Activated CD8-positive, alpha-beta memory T cell treated with anti-CD3 and anti-CD28 coated beads, Interleukin-2, amount 50 U/mL, for 1 hour (primary cell): Measurements from ENCODE around the gene BSCL2.
"Not testable (repeated sequence)": the region's sequence is repeated elsewhere in the genome, so short reads cannot be mapped to it uniquely, and the experiment has no call there.

Experiments
- DNase-seq: peaks from one replicate; pipeline ENCODE4 v3.0.0-alpha.2; 2020; ENCODE audit errors: extremely low read depth

Gene BSCL2

DNA sequence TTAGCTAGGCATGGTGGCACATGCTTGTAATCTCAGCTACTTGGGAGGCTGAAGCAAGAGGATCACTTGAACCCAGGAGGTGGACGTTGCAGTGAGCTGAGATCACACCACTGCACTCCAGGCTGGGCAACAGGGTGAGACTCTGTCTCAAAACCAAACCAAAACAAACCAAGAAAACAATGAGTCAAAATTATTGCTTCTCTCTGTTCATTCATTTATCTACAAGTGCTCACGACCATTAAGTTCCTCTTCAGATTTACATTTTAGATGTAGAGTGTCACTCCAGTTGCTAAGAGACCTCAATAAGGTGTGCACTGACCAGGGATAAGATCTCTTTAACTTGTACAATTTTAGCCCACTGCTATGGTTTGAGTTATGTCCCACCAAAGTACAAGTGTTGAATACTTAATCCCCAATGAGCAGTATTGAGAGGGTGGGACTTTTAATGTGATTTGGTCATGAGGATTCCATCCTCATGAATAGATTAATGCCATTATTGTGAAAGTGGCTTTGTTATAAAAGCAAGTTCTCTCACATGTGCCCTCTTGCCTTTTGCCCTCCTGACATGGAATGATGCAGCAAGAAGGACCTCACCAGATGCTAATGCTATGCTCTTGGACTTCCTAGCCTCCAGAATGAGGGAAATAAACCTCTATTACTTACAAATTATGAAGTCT, 12.2 kb upstream of the BSCL2 start:
- DNase-seq: no peak

DNA sequence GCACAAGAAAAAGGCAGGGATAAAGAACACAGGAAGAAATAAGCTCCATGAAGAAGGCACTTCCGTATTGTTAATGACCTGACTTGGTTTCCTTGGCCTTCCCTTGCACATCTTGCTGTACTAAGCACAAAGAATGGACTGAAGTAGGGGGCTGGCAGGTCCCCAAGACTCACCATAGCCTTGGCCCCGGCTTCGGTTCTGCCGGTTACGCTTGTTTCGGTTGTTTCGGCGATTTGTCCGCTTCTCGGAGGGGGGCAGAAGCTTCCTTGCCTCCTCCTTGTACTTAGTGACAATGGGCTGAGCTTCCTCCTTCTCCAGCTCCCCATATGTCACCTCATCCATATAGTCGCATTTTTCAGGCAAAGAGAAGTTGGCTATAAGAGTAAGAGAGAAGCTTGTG, 9.6 kb upstream of the BSCL2 start:
- no peak for DNase-seq

GRCh38 chr11:62716206-62716605, 9.0 kb upstream of the BSCL2 start:
- DNase-seq: no peak

- no peak for DNase-seq
These were observed 8.2 kb upstream of the BSCL2 start for GRCh38 chr11:62715150-62716130.

DNA sequence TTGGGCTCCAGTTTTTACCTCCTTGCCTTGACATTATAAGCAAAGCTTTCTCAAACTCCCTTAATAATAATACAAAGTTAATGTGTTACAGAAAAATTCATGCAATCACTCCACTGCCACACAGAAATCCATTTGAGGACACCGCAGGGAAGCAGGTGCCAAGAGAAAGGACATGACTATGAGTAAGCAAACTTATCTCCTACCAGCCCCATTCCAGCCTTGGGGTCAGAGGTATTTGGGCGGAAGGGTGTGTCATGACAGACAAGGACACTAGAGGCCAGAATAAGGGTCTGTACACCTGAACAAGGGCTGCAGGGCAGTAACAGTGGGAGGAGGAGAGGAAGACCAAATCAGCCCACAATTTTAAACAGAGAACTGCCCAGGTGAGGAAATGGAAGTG, 6.1 kb upstream of the BSCL2 start:
- no peak for DNase-seq

DNA sequence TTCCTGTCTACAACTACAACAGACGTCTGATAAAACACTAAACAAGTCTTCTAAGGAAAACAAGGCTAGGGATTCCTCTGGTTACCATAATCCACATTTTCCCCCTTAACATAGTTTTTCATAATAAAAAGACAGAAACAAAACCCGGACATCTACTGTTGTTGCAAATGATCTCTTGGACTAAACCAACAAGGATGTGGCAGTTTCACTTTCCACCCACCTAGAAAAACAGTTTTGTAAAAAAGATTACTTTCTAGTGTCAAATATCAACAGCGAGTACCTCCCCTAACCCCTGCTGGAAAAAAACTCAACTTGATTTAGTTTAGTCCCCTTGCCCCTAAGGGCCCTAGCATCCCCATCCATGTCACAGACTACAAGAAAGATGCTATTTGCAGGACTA, 5.6 kb upstream of the BSCL2 start:
- DNase-seq: no peak

GRCh38 chr11:62712276-62712812, 5.1 kb upstream of the BSCL2 start:
- DNase-seq: no peak

DNA sequence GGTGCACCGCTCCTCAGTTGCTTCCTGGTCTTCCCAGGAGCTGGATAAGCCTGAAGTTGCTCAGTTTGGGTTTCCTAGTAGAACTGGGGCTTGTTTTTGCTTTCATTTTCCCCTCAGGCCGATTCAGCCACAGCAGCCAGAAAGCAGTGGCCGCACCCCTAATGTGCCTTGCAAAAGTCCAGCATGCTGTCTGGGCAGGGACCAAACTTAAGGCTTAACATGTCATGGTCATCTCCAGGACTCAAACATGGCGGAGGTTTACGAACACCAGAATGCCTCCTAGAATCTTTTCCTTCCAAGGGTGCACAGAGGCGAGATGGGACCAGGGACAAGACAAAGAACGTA, 2.7 kb upstream of the BSCL2 start:
- DNase-seq: no peak

- DNase-seq: peak; percentile 94
These were observed 2.2 kb upstream of the BSCL2 start for GRCh38 chr11:62709247-62710000.

DNA sequence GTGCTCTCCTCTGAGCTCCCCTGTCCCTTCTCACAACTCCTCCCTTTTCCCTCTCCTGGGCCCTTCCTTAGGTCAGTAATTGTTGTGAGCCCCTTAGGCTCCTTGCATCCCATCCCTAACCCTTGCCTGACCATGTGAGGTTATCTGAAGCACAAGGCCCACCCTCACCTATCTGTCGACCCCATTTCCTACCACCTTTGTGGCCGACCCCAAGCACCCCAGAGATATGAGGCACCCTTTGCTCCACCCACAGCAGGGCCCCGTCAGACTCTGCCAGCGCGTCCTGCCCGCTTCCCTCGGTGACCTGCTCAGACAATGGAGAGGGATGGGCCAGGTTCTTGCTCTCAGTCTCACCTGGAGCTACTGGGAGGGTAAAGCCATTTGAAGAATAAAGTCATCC, 1.6 kb upstream of the BSCL2 start:
- no peak for DNase-seq

GRCh38 chr11:62708392-62708791, 1.2 kb upstream of the BSCL2 start:
- DNase-seq: no peak

GRCh38 chr11:62706850-62707247, 375 bp downstream of the BSCL2 start:
- no peak for DNase-seq

DNA sequence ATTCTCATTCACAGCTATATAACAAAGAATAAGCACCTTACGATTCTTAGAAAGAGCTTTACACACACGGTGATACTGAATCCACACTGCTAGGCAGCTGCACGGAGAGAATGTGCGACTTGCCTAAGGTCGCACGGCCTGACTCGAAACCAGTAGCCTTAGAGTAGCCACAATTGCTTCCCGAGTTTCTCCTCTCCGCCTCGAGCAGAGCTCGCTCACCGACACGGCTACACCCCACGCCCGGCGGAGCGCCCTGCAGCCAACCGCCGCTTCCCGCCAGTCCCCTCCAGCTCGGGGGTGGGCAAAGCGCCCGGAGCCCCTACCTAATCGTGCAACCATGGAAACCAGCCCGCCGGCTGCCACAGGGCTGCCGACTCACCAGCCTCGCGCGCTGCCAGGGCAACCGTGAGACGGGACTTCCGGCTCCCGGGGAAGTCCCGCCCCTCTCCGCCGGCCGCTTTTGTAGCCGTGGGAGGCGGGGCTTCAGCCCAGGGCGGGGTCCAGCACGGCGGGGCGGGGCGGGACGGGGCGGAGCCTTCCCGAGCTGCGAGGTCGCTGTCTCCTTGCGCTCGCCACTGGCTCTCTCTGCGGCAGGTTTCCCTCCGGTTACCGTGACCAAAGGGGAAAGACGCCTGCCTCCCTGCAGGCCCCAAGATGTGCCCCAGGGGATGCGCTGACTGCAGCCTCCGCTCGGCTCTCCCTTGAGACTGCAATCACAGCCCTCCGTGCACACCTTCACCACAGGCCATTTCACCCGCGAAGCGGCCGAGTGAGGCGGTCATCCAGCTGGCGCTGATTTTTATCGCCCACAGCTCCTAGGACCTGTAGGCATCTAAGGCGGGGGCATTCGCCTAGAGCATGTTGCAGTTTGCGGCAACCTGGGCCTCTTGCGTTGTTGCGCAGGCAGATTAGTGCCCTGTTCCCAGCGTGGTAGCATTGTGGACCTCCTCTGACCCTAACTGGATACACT, 1.1 kb downstream of the BSCL2 start:
- DNase-seq: peak; percentile 87

- DNase-seq: no peak
These were observed 1.8 kb downstream of the BSCL2 start for GRCh38 chr11:62705413-62705812.

- not testable (repeated sequence) for DNase-seq
These were observed 3.3 kb downstream of the BSCL2 start for GRCh38 chr11:62703921-62704320.

DNA sequence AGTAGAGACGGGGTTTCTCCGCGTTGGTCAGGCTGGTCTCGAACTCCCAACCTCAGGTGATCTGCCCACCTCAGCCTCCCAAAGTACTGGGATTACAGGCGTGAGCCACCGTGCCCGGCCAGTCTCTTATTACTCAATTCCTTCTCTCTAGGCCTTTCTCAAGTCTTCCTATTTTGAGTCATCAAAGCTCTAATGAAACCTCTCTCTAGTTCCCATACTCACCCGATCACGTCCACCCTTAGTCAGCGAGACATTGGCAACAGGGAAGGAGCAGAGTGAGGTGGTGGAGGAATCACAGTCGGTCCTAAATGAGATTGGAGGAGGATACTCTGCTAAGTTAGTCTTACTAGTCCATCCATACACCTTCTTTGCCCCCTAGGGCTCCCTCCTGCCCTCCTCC, 5.0 kb downstream of the BSCL2 start:
- DNase-seq: no peak

- peak; percentile 54 for DNase-seq
These were observed 12.6 kb downstream of the BSCL2 start for GRCh38 chr11:62694455-62695167.

GRCh38 chr11:62693624-62694023, 13.6 kb downstream of the BSCL2 start:
- not testable (repeated sequence) for DNase-seq

- no peak for DNase-seq
These were observed 17.6 kb downstream of the BSCL2 start, which contains the start of gene LRRN4CL for GRCh38 chr11:62689421-62690183. TSS of gene LRRN4CL (minus strand) at chr11:62689530. CDS start at chr11:62688508, 1,022 bp downstream.
